Type B pancreatic cell (in vitro differentiated cells): Measurements from ENCODE around the gene SCAP. TPM values are rescaled to one million over a fixed set of nuclear protein-coding genes. Genes with fewer than 3 reads are reported as not detected.
A peak's percentile ranks its signal among the peaks of the same experiment; 100 is the strongest.

Experiments used
- DNase-seq: peaks from one replicate; pipeline ENCODE4 v3.0.0; 2021; ENCODE audit warnings: mixed read lengths; ENCODE audit not compliant: unreplicated experiment; ENCODE audit errors: extremely low spot score
- H3K27ac Mint-ChIP-seq: 2 replicates; pipeline ENCODE4 v1.8.0; 2021; ENCODE audit warnings: mild to moderate bottlenecking, mixed read lengths
- H3K27me3 Mint-ChIP-seq: 2 replicates; pipeline ENCODE4 v1.8.0; 2021; ENCODE audit warnings: mixed read lengths
- H3K36me3 Mint-ChIP-seq: 2 replicates; pipeline ENCODE4 v1.8.0; 2021; ENCODE audit warnings: mixed read lengths
- H3K4me1 Mint-ChIP-seq: one replicate; pipeline ENCODE4 v1.8.0; 2021; ENCODE audit warnings: mixed read lengths; ENCODE audit not compliant: unreplicated experiment
- H3K4me3 Mint-ChIP-seq: 2 replicates; pipeline ENCODE4 v1.8.0; 2021; ENCODE audit warnings: mild to moderate bottlenecking, mixed read lengths
- H3K9me3 Mint-ChIP-seq: 2 replicates; pipeline ENCODE4 v1.8.0; 2021; ENCODE audit warnings: mixed read lengths
- total RNA-seq: library from RNA; stranded (reverse); gene quantifications from 2 replicates; pipeline ENCODE4 v1.2.1, GENCODE V29; 2021; ENCODE audit warnings: low replicate concordance
- TF ChIP-seq, protein P1 (sequence below): fragments of 200-600 bp; sonication (generic); conservative IDR thresholded peaks from 2 replicates; pipeline ENCODE4 v1.5.0; 2021; ENCODE audit warnings: antibody characterized with exemption, mild to moderate bottlenecking

The SCAP gene
- total RNA-seq, 1 donor from 2014 or later, result 106 TPM

DNA sequence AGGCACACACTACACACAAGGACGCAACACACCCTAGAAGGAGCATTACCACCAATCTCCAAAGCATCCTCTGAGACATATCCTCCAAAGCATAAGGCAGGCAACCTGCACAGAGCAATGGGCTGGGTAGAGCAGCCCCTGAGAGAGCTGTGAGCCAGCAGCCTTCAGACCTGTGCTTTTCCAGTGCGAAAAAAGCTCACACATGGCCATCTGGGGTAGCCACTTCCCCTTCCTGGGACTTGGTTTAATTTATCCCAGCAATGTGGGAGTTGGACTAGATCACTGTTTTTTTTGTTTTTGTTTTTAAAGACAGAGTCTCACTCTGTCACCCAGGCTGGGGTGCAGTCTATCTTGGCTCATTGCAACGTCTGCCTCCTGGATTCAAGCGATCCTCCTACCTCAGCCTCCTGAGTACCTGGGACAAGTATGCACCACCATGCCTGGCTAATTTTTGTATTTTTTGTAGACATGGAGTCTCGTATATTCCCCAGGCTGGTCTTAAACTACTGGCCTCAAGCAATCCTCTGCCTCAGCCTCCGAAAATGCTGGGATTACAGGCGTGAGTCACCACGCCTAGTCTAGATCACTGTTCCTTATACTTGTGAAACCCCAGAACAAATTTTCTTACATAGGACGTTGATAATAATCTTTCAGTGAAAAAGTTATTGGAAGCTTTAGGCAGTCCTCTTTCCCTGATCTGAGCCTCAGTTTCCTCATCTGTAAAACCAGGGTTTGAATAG lies 76.0 kb downstream of the SCAP start:
- H3K27me3 Mint-ChIP-seq, result no peaks in the 10 kb centered on the region

DNA sequence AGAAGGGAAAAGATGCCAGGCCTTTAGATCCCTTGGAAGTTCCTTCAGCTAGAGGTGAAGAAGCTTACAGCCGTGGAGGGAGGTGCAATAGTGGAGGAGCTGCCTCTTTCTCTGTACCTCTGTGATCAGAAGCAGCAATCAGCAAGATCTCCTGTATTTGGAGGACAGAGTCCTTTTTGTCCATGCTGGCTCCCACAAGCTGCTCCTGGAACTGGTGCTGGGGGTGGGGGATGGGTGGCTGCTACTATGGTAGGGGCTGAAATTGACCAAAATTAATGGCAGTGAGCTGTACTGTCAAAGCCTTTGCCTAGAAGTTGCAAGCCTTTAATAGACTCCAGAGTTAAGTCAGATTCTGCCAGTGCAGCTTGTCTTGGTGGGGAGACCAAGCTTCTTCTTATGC lies 76.7 kb downstream of the SCAP start:
- no peak for DNase-seq
- Mint-ChIP-seq H3K4me1 (peaks cover 9% of the 10 kb centered on the region), H3K36me3 (peaks cover 11% of the 10 kb centered on the region), H3K9me3 (no peaks in the 10 kb centered on the region), H3K27me3 (no peaks in the 10 kb centered on the region), H3K27ac (no peak overlapping the region), H3K4me3 (no peak overlapping the region)
- TF ChIP-seq, protein P1, sequence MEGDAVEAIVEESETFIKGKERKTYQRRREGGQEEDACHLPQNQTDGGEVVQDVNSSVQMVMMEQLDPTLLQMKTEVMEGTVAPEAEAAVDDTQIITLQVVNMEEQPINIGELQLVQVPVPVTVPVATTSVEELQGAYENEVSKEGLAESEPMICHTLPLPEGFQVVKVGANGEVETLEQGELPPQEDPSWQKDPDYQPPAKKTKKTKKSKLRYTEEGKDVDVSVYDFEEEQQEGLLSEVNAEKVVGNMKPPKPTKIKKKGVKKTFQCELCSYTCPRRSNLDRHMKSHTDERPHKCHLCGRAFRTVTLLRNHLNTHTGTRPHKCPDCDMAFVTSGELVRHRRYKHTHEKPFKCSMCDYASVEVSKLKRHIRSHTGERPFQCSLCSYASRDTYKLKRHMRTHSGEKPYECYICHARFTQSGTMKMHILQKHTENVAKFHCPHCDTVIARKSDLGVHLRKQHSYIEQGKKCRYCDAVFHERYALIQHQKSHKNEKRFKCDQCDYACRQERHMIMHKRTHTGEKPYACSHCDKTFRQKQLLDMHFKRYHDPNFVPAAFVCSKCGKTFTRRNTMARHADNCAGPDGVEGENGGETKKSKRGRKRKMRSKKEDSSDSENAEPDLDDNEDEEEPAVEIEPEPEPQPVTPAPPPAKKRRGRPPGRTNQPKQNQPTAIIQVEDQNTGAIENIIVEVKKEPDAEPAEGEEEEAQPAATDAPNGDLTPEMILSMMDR, result no peak

More for the DNA sequence above, 76.0 kb downstream of the SCAP start:
- Mint-ChIP-seq H3K4me1 (peaks cover 2% of the 10 kb centered on the region), H3K4me3 (no peak overlapping the region), H3K9me3 (no peaks in the 10 kb centered on the region), H3K27ac (no peak overlapping the region), H3K36me3 (peaks cover 9% of the 10 kb centered on the region)
- no peak for DNase-seq
- TF ChIP-seq, protein P1, result no peak

DNA sequence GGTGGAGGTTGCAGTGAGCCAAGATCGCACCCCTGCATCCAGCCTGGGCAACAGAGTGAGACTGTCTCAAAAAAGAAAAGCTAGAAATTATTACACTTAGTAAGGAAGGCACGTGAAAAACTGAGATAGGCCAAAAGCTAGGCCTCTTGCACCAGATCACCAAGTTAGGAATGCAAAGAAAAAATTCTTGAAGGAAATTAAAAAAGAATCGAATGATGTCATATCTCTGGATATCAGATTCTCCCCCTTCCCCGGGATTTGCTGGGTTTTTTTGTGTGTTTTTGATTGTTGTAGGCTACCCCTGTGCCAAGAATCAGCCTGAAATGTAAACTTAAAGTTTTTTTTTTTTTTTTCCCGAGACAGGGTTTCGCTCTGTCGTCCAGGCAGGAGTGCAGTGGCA lies 77.5 kb downstream of the SCAP start:
- H3K4me1 Mint-ChIP-seq, result peaks cover 11% of the 10 kb centered on the region
- no peaks in the 10 kb centered on the region for H3K9me3 Mint-ChIP-seq
- H3K27me3 Mint-ChIP-seq, result no peaks in the 10 kb centered on the region
- no peak overlapping the region for H3K27ac Mint-ChIP-seq
- no peak overlapping the region for H3K4me3 Mint-ChIP-seq
- DNase-seq, result no peak
- TF ChIP-seq, protein P1, result no peak
- peaks cover 13% of the 10 kb centered on the region for H3K36me3 Mint-ChIP-seq

DNA sequence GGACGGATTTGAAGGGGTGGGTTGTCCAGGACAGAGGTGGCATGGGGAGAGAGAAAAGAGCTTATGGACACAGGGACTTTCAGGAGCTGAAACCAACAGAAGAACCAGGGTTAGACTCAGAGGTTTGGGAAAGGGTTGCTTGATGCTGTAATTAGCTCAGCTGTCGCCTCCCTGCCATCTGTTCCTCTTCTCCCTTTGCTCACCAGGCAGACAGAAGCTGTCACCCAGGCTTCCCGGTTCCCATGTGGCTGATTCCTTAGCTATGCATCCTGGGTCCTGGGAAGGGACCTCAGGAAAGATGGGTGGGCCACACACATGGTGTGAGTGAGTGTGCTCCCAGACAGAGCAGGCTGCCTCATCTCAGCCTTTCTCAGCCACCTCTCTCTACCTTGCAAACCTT lies 80.9 kb downstream of the SCAP start:
- Mint-ChIP-seq H3K9me3 (no peaks in the 10 kb centered on the region), H3K4me1 (peaks cover 11% of the 10 kb centered on the region), H3K36me3 (peaks cover 9% of the 10 kb centered on the region), H3K4me3 (no peak overlapping the region), H3K27ac (peak overlapping the region; percentile 86), H3K27me3 (no peaks in the 10 kb centered on the region)
- DNase-seq, result no peak
- TF ChIP-seq, protein P1, result no peak

DNA sequence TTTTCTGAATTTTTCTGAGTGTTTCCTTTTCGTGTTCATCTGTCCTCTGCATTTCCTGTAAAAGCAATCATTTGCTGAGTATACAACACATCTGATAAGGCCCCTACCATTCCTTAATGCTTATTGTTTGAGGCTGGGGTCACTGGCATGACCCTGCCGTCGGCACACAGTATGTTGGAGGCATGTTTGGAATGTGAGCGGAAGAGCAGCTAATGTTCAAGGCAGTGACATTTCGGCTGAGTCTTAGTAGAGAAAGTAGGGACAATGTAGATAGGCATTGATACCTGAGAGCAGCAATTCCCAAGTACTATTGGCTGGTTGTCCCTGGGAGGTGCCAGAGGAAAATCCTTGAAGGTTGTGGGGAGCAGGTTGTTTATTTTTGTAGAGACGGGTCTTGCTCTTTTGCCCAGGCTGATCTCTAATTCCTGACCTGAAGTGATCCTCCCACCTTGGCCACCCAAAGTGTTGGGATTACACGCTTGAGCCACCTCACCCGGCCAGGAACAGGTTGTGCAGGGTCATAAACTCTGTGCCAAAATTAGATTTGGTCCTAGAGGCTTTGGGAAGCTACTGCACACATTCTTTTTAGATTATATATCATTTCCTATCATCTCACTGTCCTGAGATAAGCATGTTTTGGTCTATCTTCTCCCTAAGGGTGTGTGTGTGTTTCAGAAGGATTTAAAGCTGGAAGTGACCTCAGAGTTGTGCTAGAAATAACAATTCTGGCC lies 81.4 kb downstream of the SCAP start:
- peak overlapping the region; percentile 86 for H3K27ac Mint-ChIP-seq
- TF ChIP-seq, protein P1, result peak; percentile 35
- DNase-seq, result no peak
- peaks cover 9% of the 10 kb centered on the region for H3K36me3 Mint-ChIP-seq
- H3K4me1 Mint-ChIP-seq, result peaks cover 11% of the 10 kb centered on the region
- no peaks in the 10 kb centered on the region for H3K9me3 Mint-ChIP-seq
- peak overlapping the region; percentile 63 for H3K4me3 Mint-ChIP-seq
- H3K27me3 Mint-ChIP-seq, result no peaks in the 10 kb centered on the region
